SIG-M5 treated with dmso at 0.1 percent for 504 hours (cell line): Measurements from ENCODE around the gene ALOX15B.
"Not testable (repeated sequence)": the region's sequence is repeated elsewhere in the genome, so short reads cannot be mapped to it uniquely, and the experiment has no call there.

ENCODE experiments used
- DNase-seq: peaks from one replicate; lab custom pipeline; 2025; ENCODE audit not compliant: unreplicated experiment; lab: John Stamatoyannopoulos, UW

ALOX15B gene

DNA sequence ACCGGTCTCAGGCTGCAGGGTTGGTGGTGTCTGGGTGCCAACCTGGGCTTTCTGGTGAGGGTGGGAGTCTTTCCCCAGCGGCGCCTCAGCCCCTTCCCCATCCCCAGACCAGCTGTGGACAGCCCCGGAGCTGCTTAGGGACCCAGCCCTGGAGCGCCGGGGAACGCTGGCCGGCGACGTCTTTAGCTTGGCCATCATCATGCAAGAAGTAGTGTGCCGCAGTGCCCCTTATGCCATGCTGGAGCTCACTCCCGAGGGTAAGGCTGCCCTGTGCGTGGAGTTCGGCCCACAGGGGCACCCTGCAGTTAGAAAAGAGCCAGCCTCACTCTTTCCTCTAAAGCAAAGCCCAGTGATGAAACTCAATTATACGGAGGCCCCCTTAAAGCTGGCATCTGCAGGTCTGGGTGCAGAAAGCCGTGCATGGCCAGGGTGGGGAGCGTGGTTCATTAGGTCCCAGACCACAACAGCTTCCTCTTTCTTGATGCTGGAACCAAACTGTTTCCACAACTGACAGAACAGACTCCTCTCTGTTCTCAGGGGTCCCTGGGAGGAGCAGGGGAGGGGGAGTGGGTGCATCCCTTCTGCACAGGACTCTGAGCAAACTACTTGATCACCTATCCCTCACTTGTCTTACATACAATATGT lies 25.7 kb upstream of the ALOX15B start:
- peak; percentile 13 for DNase-seq

- DNase-seq, result no peak
Observed at GRCh38 chr17:8013731-8014557, 24.9 kb upstream of the ALOX15B start.

DNA sequence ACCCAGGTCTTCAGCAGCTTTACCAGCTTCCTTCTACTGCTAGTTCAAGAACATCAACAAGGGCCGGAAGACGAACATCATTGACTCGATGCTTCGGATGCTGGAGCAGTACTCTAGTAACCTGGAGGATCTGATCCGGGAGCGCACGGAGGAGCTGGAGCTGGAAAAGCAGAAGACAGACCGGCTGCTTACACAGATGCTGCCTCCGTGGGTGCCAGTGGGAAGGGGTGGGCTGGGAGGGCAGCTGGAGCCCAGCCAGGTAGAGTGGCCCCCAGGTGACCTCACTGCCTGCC lies 24.4 kb upstream of the ALOX15B start:
- no peak for DNase-seq

DNA sequence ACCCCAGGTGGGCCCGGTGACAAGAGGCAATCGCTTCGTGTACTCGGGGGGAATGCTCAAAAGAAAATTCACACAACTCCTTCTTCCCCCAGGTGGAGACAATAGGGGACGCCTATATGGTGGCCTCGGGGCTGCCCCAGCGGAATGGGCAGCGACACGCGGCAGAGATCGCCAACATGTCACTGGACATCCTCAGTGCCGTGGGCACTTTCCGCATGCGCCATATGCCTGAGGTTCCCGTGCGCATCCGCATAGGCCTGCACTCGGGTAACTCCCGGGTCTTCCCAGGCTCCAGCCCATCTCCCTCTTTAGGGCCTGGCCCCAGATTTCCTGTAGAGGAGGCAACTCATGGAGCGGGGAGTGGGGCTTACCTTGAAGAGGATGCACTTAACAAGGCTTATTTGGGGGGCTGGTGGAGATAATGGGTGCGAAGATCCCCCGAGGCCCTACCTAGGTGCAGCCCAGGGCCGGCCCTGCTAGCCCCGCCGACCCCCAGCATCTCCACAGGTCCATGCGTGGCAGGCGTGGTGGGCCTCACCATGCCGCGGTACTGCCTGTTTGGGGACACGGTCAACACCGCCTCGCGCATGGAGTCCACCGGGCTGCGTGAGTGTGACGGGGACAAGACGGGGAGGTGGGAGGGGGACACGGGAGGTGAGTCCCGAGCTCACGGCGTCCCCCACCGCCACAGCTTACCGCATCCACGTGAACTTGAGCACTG lies 23.5 kb upstream of the ALOX15B start:
- no peak for DNase-seq

DNA sequence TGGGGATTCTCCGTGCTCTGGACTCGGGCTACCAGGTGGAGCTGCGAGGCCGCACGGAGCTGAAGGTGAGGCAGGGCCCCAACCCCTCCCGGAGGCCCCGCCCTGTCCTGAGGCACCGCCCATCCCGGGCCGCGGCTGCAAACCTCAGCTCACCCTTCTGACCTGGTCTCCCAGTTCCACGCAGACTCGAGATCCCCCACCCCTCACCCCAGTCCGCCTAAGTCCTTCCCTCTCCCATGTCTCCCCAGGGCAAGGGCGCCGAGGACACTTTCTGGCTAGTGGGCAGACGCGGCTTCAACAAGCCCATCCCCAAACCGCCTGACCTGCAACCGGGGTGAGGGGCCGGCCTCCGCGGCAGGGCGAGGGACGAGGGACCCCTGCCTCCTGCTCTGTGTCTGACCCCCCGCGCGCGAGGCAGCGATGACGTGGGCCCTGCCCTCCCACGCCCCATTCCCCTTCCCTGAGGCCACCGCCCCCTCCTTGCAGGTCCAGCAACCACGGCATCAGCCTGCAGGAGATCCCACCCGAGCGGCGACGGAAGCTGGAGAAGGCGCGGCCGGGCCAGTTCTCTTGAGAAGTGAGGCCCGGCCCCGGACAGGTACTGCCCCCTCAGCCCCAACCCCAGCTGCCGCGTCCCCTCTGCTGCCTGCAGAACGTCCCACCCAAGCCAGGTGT lies 22.8 kb upstream of the ALOX15B start:
- no peak for DNase-seq

- DNase-seq, result no peak
Observed at GRCh38 chr17:8016632-8017424, 22.0 kb upstream of the ALOX15B start.

DNA sequence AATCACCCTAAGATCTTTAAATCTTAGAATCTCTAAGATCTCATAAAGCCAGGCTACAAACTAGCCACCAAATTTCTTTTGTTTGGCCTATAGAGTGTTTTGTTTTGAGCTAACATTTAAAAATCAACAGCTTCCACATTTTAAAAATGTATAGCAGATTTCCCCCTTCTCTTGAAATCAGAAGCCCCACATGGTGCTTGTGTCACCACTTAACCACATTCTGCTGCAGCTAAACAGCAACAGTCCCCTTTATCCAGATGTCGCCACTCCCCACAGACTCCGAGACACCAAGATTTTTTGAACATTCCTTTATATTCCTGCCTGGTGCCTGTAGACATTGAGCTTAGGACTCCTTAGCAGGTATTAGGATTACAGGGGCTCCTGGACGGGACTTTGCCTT lies 20.4 kb upstream of the ALOX15B start:
- peak; percentile 30 for DNase-seq

DNA sequence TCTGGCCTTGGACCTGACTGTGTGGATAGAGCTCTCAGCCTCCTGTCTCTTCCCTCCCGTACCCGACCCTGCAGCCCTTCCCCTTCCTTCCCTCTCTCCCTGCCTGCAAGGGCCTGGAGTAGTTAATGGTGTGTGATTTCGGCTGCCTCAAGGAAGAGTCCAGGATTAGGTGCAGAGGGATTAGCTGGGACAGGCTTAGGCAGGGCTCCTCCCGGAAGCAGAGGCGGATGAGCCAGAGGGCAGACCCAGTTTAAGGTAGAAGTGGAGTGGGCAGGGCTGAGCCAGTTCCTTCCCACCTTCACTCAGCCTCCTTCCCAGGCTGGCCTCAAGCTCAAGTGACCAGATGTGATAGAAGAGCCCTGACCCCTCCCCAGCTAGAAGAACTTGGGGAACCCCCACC lies 19.7 kb upstream of the ALOX15B start:
- no peak for DNase-seq

DNA sequence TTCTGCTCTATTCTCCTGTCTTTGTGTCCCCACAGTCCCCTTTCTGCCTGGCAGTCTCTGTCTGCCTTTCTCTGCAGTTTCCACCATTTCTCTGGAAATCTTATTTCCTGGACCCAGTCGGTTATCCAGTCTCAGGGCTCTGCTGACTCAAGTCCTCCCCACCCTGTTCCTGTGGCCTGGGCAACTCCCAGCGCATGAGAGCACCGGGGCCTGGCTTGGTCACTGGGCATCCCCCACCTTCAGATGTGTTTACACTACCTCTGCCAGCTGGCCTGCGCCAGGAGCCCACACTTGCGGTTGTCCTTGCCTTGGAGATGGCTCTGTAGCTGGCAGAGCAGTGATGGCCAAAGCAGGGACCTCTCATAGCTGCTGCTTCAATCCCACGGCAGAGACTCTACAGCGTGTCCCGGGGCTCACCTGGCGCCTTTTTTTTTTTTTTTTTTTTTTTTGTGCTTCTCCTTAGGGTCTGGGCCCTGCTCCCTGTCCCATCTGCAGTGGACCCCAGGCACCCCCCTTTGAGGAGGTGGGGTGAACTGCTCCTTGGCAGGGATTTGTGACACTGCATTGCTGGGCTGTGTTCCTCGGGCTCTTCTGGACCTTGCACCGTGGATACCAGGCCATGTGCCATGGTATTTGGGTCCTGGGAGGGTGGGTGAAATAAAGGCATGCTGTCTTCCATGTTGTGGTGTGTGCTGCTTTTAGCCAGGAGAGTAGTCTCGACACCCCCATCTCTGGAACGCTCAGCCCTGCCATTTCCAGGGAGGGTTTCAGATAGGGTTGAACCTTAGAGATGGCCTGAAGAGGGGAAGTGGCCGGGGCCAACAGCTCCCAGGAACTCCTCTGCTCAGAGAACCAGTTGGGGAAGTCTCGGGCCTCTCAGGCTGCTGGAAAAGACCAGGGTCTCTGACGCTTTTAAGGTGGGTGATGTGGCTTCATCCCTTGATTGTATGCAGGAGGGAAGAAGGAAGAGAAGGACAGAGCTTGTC lies 18.9 kb upstream of the ALOX15B start:
- DNase-seq, result no peak

GRCh38 chr17:8020776-8021564 lies 17.9 kb upstream of the ALOX15B start:
- no peak for DNase-seq

DNA sequence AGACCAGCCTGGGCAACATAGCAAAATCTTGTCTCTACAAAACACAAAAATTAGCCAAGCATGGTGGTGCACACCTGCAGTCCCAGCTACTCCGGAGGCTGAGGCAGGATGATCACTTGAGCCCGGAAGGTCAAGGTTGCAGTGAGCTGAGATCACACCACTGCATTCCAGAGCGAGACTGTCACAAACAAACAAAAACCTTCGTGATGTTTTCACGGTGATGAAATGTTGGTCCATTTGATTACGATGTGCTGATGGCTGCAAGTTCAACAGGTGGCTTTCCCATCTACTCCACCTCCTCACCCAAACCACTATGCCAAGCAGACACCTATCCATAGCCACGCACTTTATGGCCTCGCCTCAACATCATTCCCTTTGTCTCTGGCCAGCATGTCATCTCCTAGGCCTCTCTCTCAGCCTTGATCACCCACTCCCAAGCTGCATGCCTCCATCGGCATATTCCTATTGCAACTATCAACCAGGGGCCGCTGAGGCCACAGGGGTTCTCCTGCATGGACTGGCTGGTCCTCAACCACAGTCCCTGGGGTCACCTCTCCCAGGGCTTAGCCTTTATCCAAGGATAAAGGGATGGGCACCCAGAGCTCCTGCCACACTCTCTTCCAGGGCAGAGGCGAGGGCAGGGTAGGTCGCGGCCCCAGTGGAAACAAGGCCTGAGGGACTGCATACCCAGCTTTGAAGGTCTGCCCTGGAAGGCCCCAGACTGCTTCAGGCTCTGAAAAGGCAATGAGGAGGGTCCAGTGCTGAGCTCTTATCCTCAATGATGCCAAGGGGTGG lies 17.1 kb upstream of the ALOX15B start:
- DNase-seq, result no peak

DNA sequence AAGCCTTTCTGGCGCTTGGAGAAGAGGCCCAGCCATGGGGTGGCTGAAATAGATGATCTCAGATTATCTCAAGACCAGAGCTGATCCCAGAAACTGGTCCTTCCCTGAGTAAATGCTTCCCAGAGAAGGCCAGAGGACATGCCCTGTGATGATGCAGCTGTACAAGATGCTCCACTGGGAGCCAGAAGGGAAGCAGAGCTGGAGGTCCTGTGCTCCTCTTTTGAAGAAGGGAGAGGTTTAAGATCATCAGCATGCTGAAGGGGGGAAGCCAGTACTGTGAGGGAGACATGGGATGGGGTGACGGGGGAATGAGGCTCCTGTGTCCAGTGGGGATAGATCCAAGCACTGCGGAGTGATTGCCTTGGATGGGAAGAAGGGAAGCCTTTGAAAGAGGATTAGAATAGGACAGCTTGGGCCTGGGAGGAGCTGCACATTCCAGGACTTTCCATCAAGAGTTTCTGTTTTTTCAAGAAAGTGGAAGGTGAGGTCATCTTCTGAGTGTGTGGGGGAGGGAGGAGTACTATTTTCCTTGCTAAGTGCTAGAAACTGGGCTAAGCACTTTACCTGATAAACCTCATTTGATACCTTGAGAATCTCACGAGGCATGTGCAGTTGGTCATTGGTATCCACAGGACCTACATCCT lies 16.4 kb upstream of the ALOX15B start:
- DNase-seq, result no peak

- not testable (repeated sequence) for DNase-seq
Observed at GRCh38 chr17:8024161-8024560, 14.7 kb upstream of the ALOX15B start.

DNA sequence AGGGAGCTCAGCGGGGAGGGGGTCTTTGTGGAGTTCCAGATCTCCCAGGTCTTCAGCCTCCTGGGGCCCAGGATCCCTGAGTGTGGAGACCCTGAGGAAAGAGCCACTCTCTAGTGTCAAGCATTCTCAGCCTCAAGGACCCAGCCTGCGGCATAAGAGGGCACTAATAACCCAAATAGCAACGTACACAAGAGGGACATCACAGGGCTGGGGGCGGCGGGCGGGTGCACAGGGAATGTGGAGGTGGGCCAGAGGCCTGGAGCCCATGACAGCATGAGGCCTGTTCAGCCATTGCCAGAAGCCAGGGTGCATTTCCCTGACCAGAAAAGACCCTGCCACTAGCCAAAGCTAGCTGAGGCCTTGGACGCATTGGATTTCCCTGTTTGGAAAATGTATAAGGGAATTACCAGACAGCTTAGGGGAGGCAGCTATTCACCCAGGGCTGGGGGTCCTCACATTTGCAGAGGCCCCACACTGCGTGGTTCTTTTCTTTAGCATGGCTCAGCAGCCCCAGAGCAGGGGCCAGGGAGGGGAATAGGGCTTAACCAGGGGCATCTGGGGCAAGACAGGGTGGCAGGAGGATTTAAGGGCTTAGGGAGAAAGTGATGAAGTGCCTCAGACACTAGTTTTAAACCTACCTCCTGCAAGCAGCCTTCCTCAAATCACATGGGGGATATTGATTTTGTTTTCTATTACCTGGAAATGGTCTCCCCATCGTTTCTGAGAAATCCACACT lies 13.5 kb upstream of the ALOX15B start:
- no peak for DNase-seq

DNA sequence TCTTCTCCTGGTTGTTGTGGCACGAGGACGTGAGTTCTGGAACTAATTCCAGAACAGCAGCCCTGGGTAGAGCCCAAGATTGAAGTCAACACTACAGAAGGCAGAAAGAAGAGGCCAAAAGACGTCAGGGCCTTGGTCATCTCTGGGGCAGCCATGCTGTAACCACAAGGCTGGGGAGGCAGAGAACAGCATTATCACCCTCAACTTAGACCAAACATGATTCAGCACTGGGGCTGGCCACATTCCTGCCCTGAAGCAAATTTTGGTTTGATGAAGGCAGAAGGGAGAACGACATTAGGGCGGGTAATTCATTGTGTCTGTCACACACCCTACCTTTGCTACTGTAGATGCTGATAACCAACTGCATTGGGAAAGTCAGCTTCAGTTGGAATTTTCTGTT lies 9.7 kb upstream of the ALOX15B start:
- no peak for DNase-seq

DNA sequence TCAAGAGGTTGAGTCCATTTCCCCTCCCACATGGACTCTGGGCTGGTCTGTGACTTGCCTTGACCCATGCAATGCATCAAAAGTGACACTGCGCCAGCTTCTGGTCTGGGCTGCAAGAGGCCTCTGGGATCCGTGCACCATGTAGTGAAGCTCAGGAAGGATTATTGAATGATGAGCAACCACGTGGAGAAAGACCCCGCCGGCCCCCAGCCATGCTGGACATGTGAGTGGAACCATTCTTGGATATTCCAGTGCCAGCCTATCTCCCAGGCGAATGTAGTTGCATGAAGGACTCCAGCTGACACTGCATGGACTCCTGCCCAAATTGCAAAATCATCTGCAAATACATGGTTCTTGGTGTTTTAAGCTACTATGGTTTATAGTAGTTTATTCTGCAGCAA lies 7.6 kb upstream of the ALOX15B start:
- no peak for DNase-seq

GRCh38 chr17:8031950-8032349 lies 6.9 kb upstream of the ALOX15B start:
- no peak for DNase-seq
